ENCODE results near the gene RGS1.

The RGS1 gene

DNA sequence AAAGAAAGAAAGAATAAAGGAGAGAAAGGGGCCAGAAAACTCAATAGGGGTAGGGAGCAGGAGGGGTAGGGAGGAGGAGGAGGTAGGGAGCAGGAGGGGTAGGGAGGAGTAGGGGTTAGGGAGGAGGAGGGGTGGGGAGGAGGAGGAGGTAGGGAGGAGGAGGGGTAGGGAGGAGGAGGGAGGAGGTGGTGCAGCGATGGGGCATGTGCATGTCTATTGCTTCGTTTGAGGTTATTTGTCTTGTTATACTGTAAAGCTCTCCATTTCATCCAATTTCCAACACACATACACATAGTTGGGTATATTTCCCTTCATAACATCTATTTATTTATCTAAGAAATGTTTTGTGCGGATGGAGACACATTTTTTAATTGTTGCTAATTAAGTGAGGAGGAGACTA lies 19.7 kb downstream of the RGS1 start:
- TF ChIP-seq POLR2AphosphoS5 (IDR thresholded peaks at IDR 0.05; ENCODE audit: low read depth, low read length) = no peak
- no peak for TF ChIP-seq FOXP2 (optimal IDR thresholded peaks at IDR 0.05; ENCODE audit: borderline replicate concordance, extremely low read depth, extremely low read length, insufficient read depth)
- no peak for TF ChIP-seq TAF1 (IDR thresholded peaks at IDR 0.05; ENCODE audit: borderline replicate concordance, insufficient read depth, low read length)
- no peak for TF ChIP-seq REST (IDR thresholded peaks at IDR 0.05; ENCODE audit: insufficient read depth in 1 of 2, low read depth in 2 of 2, low read length in 2 of 2)
- no peak for TF ChIP-seq SIN3A (IDR thresholded peaks at IDR 0.05; ENCODE audit: borderline replicate concordance, insufficient read depth, low read length)

DNA sequence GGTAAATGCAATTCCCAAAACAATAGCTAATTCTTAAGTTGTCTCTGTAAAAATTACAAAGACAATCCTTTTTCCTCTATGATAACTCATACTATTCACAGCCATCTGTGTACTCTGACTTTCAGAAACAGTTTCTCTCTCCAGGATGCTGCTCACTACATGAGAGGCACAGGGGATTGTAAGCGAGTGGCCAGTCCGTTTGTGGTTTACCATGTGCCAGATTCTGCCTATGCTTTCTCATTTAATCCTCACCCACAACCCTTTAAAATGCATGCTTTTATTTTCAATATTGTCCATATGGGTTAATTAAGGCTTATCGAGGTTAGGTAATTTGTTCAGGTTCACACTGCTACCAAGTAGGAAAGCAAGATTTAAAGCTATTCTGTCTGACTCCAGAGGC lies 23.0 kb downstream of the RGS1 start:
- no peak for TF ChIP-seq TAF1 (IDR thresholded peaks at IDR 0.05; ENCODE audit: borderline replicate concordance, insufficient read depth, low read length)
- TF ChIP-seq FOXP2 (optimal IDR thresholded peaks at IDR 0.05; ENCODE audit: borderline replicate concordance, extremely low read depth, extremely low read length, insufficient read depth) = no peak
- no peak for TF ChIP-seq SIN3A (IDR thresholded peaks at IDR 0.05; ENCODE audit: borderline replicate concordance, insufficient read depth, low read length)
- TF ChIP-seq REST (IDR thresholded peaks at IDR 0.05; ENCODE audit: insufficient read depth in 1 of 2, low read depth in 2 of 2, low read length in 2 of 2) = no peak
- TF ChIP-seq POLR2AphosphoS5 (IDR thresholded peaks at IDR 0.05; ENCODE audit: low read depth, low read length) = no peak

GRCh38 chr1:192600275-192600674 lies 24.7 kb downstream of the RGS1 start:
- TF ChIP-seq TAF1 (IDR thresholded peaks at IDR 0.05; ENCODE audit: borderline replicate concordance, insufficient read depth, low read length) = no peak
- TF ChIP-seq REST (IDR thresholded peaks at IDR 0.05; ENCODE audit: insufficient read depth in 1 of 2, low read depth in 2 of 2, low read length in 2 of 2) = no peak
- TF ChIP-seq POLR2AphosphoS5 (IDR thresholded peaks at IDR 0.05; ENCODE audit: low read depth, low read length) = no peak
- TF ChIP-seq FOXP2 (optimal IDR thresholded peaks at IDR 0.05; ENCODE audit: borderline replicate concordance, extremely low read depth, extremely low read length, insufficient read depth) = no peak
- no peak for TF ChIP-seq SIN3A (IDR thresholded peaks at IDR 0.05; ENCODE audit: borderline replicate concordance, insufficient read depth, low read length)

GRCh38 chr1:192601143-192601542 lies 25.6 kb downstream of the RGS1 start:
- no peak for TF ChIP-seq POLR2AphosphoS5 (IDR thresholded peaks at IDR 0.05; ENCODE audit: low read depth, low read length)
- TF ChIP-seq FOXP2 (optimal IDR thresholded peaks at IDR 0.05; ENCODE audit: borderline replicate concordance, extremely low read depth, extremely low read length, insufficient read depth) = no peak
- TF ChIP-seq SIN3A (IDR thresholded peaks at IDR 0.05; ENCODE audit: borderline replicate concordance, insufficient read depth, low read length) = no peak
- TF ChIP-seq TAF1 (IDR thresholded peaks at IDR 0.05; ENCODE audit: borderline replicate concordance, insufficient read depth, low read length) = no peak
- TF ChIP-seq REST (IDR thresholded peaks at IDR 0.05; ENCODE audit: insufficient read depth in 1 of 2, low read depth in 2 of 2, low read length in 2 of 2) = no peak

- no peak for TF ChIP-seq SIN3A (IDR thresholded peaks at IDR 0.05; ENCODE audit: borderline replicate concordance, insufficient read depth, low read length)
- no peak for TF ChIP-seq POLR2AphosphoS5 (IDR thresholded peaks at IDR 0.05; ENCODE audit: low read depth, low read length)
- no peak for TF ChIP-seq TAF1 (IDR thresholded peaks at IDR 0.05; ENCODE audit: borderline replicate concordance, insufficient read depth, low read length)
- no peak for TF ChIP-seq REST (IDR thresholded peaks at IDR 0.05; ENCODE audit: insufficient read depth in 1 of 2, low read depth in 2 of 2, low read length in 2 of 2)
- no peak for TF ChIP-seq FOXP2 (optimal IDR thresholded peaks at IDR 0.05; ENCODE audit: borderline replicate concordance, extremely low read depth, extremely low read length, insufficient read depth)
These were observed 26.0 kb downstream of the RGS1 start for GRCh38 chr1:192601567-192601966.
